Stimulated activated CD4-positive, alpha-beta T cell treated with anti-CD3 and anti-CD28 coated beads, TNF-alpha, amount 100 ng/mL, for 48 hours (primary cell): ENCODE results near the gene GHITM.
"Not testable (repeated sequence)": the region's sequence is repeated elsewhere in the genome, so short reads cannot be mapped to it uniquely, and the experiment has no call there.

ENCODE experiments used
- DNase-seq, 3 donors: peaks; one replicate each; pipeline ENCODE4 v3.0.0-alpha.2; 2020; ENCODE audit warnings: low read depth in 3 of 3

The GHITM gene

DNA sequence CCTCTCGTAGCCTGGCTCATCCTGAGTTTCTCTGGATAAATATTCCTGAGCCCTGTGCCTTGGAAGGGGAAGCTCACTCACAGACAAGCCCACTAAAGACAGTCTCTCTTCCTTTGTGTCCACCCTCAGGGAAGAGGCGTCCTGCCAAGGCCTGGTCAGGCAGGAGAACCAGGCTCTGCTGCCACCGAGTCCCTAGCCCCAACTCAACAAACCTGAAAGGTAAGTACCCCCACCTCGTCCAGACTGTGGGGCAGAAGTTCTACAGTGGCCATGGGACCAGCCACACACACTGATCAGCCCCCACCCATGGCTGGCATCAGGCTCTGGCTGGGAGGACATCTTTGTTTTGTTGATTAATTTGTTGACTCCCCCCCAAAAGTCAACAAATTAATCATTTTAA, 37.0 kb downstream of the GHITM start:
- no peak for DNase-seq

DNA sequence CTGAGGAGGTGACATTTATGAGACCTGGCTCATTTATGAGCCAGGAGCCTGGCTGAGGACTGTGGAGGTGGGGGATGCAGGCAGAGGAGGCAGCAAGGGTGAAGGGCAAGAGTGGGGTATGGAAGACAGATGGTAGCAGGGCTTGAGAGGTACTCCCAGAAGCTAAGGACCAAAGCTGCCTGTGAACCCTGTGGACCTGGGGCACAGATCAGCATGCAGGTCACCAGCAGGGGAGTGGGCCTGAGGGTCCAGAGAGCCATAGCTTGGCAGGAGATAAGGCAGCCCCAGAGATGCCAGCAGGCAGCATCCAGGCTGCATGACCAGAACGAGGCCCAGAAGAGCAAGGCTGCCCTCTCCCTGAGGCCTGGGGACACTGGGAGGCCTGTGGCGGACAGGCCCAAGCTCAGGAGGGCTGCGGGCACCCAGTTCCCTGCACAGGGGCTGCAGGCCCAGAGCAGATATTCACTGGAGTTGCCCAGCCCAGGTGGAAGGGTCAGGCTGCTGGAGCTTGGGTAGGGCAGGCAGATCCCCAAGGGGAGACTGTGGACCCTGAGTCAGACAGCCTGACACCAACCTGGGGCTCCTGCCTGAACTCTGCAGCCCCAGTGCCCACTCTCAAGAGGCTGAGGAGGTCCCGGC, 37.6 kb downstream of the GHITM start:
- DNase-seq: no peak

DNA sequence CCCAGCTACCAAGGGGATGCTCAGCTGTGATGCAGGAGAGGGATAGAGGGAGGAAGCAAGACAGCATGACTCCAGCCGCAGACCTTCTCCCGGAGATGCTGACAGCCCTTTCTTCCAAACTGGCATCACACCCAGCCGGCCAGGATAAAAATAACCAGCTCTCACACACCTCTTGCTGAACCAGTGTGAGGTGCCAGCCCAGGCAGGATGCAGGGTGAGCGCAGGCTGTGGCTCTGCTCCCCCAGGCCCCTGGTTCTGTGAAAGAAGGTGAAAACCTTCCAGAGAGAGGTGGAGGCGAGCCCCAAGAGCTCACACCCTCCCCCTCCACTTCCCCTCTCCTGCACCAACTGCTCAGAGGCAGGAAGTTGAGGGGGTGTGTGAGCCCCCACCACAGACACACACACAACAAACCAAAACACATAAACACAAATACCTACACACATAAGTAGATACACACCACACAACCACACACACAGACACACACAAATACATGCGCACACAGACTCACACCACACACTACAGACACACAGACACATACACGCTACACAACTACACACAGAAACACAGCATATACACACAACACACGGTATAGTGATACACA, 38.3 kb downstream of the GHITM start:
- no peak for DNase-seq

DNA sequence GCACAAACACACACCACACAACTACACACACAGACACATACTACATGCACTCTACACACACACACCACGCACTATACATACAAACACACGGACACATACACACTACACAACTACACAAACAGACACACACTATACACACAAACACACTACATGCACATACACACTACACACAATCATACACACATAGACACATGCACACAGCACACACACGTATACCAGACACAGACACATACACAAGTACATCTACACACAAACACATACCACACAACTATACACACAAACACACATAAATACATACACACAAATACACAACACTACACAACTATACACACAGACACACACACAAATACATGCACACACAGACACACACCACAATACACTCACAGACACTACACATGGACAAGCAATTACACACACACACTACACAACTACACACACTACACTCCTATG, 38.9 kb downstream of the GHITM start:
- no peak for DNase-seq

DNA sequence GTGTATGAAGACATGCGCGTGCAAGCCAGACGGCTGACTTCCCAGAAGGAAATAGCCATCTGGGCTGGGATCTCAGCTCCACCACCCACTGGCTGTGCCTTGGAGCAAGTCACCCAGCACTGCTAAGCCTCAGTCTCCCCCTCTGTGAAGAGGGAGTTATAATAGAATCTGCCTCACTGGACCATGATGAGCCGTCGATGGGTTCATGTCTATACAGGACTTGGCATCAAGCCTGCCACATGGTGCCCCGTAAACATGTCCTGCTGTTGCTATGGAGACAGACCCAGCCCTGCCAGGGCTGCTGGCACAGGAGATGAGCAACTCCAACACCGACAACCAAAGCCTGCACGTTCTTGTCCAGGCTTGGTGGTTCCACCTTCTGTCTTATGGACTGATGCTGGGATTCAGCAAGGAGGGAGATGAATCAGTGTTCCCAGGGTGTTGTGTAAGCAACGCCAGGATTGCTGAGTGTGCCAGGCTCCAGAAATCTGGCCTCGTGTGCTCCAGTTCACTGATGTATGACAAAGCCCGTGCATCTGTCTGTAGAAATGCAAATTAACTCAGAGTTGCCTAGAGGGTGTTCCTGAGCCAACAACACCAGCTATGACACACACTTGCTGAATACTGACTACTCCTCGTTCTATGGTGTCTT, 39.9 kb downstream of the GHITM start:
- DNase-seq: no peak

- not testable (repeated sequence) for DNase-seq
These were observed 41.1 kb downstream of the GHITM start for GRCh38 chr10:84180386-84180785.

- no peak for DNase-seq
These were observed 42.3 kb downstream of the GHITM start for GRCh38 chr10:84181631-84182030.

GRCh38 chr10:84184517-84184916, 45.2 kb downstream of the GHITM start:
- DNase-seq: no peak

GRCh38 chr10:84185526-84186175, 46.3 kb downstream of the GHITM start:
- no peak for DNase-seq

DNA sequence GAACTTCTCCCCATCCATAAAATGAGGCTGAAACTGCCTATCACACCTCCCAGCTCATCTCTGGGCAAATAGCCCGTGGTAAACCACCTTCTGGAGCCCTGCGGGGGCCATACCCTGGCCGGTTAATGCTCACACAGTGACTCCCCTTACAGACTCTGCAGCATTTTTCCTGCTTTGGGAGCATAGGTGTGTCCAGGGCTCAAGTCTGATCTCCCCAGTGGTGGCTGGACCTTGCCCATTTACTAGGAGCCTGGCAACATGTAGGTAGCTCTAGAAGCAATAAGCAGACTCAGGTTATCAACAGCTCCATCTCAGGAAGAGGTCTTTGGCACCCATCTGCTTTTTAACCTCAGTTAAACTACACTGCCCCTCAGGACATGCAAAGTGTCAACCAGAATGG, 49.5 kb downstream of the GHITM start:
- no peak for DNase-seq

GRCh38 chr10:84190621-84191020, 51.3 kb downstream of the GHITM start:
- no peak for DNase-seq

DNA sequence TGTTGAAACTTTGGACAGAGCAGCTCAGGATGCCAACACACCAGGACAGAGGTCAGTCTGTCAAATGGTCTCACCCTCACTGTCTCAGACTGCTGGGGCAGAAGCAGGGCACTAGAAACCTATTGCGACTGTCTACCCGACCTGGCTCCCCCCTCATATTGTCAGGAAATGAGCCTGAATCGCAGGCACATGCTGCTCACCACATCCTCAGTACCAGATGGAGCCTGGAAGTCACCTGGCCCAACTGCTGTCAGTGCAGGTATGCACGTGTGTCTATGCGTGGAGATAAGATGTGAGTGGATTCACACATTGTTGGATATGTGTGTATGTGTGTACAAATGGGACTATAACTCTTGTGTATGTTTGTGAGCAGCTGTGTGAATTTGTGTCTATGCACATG, 51.8 kb downstream of the GHITM start:
- no peak for DNase-seq

DNA sequence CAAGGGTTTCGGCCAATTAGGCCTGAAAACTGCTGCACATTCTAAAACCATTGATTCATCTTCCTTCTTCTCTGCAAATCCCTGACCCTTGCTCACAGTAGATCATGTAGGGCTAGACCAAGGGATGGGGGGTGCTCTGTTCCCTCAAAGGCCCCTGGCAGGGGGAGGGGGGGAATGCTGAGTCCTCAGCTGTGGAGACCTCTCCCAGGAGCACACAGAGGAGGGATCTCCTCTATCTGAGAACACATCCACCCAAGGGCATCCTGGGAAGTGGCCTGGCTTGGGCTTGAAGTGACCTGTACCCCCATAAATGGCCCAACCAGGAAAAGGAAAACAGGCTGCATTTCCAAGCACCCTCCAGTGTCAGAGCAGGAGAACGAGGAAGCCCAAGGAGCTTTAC, 54.0 kb downstream of the GHITM start:
- DNase-seq: no peak

DNA sequence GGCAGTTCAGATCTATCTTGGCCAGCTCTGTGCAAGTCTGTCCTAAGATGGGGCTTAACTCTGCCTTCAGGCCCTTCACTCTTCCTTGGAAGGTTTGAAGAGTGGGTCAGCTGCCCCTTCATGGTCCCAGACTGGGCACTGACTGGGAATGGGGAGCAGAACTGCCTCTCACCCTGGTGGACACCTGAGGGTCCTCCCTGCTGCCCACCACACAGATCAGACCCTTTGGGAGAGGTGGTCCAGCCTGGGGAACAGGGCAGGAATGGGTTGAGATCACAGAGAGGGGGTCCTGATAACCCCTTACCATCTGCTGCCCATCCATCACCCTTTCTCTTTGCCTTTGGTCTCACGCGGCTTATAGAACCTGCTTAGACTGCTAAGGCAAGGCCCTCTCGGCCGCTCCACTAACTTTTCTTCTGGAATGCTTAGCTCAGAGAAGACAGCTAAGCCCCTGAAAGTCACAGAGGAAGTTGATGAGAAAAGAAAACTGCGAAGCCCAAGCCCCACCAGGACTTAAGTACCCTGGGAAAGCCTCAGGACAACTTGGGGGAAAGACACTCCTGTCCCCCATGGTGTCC, 54.6 kb downstream of the GHITM start:
- no peak for DNase-seq

GRCh38 chr10:84194424-84195043, 55.2 kb downstream of the GHITM start, which contains the start of gene CDHR1:
CDHR1 (plus strand) TSS chr10:84194537; CDS start chr10:84194761, 224 bp downstream.
- peak in 1 of 3 donors; percentile 27 for DNase-seq

GRCh38 chr10:84195044-84195830, 55.9 kb downstream of the GHITM start:
- DNase-seq: no peak

DNA sequence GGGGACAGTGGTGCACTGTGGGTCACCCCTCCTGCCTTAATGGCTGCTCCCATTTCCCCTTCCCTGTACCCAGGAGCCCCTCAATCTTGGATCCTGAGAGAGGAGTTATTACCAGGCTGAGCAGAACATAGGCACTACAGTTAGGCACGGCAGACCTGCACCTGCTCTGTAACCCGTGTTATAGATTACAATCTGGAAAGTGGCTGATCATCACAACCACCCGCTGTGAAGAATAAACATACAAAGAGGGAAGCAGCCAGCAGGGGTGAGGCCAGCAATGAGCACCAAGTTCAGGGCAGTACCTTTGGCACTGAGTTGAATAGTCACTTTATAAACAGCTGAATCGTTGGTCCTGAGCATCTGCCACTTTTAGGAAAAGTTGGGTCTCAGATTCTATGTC, 56.8 kb downstream of the GHITM start:
- DNase-seq: no peak

GRCh38 chr10:84196941-84197340, 57.6 kb downstream of the GHITM start:
- no peak for DNase-seq

GRCh38 chr10:84197643-84198042, 58.3 kb downstream of the GHITM start:
- DNase-seq: no peak

DNA sequence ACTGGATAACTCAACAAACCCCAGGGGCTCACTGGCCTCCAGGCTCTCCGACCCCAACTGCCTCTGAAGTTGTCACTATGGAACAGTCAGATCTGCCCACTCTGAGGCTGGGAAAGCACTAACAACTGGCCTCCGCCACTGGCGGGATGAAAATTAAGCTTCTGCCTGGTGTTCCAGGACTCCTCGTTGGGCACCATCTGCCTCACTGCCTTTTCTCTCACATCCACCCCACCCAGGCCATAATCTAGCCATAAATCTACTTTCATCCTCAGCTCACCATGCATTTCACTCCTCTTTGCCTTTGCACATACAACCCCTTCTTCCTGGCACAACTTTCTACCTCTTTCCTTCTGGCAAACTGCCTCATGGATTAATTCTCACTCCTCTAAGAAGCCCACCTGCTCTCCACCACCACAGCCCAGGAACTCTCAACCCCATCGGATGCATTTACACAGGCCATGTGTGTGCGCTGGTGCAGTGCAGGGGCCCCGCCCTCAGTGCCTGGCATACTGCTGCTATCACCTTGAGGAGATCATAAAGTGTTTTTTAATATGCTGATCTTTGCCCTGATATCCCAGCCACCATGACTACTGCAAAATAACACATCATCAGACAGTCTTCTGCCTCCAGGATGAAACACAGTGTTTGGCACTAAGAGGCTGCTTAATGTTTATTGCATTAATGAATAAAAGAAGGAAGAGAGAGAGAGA, 59.1 kb downstream of the GHITM start:
- DNase-seq: no peak
